HS-27A (cell line): ENCODE data around the gene EFEMP2.

Experiments
- DNase-seq: peaks from one replicate; pipeline ENCODE4 v3.0.0-alpha.2; 2012; ENCODE audit warnings: low read depth, missing footprints

EFEMP2 gene

DNA sequence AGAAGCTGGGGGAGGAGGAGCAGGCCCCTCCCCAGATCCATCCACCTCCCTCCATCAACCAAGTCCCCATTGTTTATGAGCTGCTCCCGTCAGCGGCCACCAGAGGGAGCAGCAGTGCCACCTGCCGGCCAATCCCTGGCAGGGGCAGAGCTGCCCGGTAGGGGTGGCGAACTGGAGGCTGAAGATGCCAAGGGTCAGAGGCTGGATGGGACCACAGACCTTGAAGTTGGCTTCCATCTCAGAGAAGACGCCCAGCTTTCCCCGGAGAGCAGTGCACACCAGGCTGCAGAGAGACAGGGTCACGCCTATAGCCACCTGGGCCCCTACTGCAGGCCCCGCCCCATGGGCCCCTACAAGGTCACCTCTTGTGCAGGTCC lies 12.1 kb upstream of the EFEMP2 start:
- DNase-seq: no peak

DNA sequence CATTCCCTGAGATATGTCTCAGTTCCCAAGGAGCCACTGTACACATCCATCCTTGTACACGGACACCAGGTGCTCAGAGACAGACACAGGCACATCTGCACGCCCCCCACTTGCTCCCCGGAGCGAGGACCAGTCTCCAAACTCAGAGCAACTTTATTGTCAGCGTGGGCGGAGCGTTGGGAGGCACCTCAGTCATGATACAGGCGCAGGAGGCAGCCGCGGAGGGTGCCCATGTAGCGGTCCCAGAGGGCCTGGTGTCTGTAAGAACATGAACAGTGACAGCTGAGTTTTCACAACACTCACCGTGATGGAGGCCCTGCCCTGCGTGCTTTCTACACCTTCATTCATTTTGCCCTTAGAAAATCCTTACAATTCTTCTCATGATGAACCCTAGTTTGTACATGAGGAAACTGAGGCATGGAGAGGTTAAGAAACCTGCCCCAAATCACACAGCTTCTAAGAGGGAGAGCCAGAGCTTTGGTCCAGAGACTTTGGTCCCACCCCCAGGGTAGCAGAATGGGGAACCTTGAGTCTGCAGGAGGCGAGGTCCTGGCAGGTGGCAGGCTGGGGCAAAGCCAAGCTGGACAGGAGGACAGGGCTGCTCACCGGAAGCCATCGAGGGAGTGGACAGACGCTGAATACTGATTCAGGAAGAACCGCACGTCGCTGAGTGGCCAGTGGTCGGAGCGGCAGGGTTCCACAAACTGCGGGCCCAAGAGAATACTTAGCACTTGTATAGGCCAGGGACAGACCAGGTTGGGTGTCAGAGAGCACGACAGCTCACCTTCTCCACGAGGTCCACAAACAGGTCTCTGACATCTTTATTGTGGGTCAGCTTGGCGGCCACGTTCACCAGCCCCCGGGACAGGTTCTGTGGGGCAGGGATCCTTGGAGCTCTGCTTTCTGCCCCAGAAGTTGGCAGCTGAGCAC lies 11.5 kb upstream of the EFEMP2 start:
- no peak for DNase-seq

DNA sequence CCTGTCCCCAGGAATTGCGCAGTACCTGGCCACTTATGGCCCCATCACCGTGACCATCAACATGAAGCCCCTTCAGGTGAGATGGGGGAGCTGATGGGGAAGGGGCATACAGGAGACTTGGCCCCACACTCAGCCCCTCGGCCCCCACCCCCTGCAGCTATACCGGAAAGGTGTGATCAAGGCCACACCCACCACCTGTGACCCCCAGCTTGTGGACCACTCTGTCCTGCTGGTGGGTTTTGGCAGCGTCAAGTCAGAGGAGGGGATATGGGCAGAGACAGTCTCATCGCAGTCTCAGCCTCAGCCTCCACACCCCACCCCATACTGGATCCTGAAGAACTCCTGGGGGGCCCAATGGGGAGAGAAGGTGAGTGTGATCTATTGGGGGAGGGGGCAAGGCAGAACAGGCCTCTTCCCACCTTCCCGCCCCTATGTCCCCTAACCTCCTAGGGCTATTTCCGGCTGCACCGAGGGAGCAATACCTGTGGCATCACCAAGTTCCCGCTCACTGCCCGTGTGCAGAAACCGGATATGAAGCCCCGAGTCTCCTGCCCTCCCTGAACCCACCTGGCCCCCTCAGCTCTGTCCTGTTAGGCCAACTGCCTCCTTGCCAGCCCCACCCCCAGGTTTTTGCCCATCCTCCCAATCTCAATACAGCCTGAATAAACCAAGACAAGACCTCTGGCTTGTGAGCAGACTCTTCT lies 10.6 kb upstream of the EFEMP2 start:
- DNase-seq: no peak

DNA sequence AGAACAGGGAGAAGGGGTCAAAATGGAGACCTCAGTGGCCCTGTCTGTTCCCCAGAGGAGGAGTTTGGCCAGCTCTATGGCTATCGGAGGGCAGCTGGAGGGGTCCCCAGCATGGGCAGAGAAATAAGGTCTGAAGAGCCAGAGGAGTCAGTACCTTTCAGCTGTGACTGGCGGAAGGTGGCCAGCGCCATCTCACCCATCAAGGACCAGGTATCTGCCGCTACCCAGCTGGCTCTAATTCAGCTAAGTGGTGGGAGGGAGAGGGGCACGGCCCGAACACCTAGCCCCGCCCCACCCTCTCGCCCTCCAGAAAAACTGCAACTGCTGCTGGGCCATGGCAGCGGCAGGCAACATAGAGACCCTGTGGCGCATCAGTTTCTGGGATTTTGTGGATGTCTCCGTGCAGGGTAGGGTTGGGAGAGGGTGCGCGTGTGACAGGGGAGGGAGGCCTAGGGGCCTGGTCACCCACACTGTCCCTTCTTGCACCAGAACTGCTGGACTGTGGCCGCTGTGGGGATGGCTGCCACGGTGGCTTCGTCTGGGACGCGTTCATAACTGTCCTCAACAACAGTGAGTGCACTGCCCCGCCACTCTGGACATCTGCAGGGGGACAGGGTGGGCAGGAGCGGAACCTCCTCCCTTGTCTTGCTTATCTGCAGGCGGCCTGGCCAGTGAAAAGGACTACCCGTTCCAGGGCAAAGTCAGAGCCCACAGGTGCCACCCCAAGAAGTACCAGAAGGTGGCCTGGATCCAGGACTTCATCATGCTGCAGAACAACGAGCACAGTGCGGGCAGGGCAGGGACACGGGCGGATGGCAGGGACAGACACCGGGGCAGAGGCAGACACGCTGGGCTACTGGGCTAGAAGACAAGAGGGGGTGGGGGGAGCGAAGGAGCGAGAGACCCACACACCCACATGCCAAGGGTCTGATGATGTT lies 9.8 kb upstream of the EFEMP2 start:
- DNase-seq: no peak

DNA sequence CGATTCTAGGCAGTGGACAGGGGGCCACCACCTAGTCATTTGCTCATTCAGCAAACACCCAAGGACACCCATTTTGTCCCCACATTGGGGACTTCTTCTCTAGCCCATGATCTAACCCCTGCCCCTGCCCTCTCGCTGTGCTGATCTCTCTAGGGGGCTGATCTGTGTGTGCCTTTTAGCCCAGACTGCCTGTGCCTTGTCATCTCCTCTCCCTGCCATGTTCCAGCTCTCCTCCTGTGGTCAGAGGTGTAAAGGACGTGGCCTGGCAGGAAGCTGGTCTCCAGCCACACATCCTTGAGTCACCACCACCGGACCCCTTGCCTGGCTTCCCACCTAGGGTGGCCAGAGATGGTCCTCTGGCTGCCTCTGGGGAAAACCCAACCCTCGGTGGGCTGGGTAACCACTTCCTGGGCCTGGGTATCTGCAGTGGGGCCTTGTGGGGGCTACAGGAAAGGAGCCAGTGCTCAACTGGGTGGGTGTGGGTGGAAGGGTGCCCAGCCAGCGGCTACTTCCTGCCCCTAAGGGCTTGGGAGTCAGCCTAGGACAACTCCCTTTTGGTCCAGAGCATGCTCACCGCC lies 8.3 kb upstream of the EFEMP2 start:
- no peak for DNase-seq

DNA sequence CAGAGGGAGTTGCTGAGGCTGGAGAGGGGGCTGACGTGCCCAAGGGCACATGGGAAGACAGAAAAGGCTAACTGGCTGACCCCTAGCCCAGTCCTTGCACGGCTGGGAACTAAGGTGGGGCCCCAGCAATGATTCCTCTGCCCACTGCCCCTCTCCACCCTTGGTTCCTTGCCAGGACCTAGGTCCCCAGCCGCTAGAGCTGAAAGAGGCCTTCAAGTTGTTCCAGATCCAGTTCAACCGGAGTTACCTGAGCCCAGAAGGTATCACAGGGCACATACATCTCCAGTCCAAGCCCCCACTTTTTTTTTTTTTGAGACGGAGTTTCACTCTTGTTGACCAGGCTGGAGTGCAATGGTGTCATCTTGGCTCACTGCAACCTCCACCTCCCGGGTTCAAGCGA lies 7.4 kb upstream of the EFEMP2 start:
- DNase-seq: no peak

DNA sequence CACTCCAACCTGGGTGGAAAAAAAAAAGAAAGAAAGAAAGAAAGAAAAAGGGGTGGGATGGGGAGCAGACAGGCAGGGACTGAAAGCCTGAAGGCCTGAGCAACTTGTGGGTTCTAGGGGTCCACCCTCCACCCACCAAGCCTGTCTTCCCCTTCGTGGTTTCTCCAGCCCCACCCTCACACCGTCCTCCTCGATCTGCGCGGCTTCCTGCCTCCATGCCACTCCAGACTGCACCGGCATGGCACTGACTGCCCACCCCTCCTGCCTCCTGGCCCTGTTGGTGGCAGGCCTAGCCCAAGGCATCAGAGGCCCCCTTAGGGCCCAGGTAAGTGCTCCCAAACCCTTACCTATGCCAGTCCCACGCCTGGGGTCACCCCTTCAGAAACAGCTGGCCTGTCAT lies 7.0 kb upstream of the EFEMP2 start, which contains the start of gene CTSW:
Gene CTSW (plus strand): TSS at position 221 of the 400 bp plus-strand sequence. CDS start 18 bp downstream, at position 239.
- DNase-seq: no peak

DNA sequence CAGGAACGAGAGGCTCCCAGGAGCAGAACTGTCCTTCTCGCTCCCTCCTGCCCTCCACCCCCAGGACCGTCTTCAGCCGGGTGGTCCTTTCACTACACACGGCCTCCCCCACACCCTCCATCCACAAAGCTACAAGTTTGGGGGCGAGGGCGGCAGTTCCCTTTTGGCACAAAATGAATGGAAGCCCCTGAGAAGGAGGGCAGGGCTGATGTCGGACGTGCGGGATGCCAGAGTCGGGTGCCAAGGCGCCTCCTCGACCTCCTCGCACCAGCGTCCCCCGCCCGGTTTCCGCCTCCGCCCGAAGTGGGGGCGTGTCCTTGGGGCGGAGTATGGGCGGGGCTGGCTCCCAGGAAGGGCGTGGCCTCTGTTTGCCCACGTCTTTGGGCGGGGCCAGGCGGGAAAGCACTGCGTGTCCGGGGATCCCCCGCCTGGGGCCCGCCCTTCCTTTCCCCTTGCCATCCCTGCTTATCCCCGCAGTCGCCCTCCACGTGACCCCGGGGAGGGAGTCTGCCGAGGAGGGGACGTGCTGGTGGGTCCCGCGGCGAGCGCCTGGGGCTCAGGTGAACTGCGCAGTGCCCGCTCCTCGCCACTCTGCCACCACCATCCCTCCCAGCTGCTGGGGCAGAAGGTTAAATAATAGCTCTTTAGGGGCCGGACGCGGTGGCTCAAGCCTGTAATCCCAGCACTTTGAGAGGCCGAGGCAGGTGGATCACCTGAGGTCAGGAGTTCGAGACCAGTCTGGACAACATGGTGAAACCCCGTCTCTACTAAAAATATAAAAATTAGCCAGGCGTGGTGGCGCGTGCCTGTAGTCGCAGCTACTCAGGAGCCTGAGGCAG lies 937 bp upstream of the EFEMP2 start:
- peak; percentile 84 for DNase-seq

DNA sequence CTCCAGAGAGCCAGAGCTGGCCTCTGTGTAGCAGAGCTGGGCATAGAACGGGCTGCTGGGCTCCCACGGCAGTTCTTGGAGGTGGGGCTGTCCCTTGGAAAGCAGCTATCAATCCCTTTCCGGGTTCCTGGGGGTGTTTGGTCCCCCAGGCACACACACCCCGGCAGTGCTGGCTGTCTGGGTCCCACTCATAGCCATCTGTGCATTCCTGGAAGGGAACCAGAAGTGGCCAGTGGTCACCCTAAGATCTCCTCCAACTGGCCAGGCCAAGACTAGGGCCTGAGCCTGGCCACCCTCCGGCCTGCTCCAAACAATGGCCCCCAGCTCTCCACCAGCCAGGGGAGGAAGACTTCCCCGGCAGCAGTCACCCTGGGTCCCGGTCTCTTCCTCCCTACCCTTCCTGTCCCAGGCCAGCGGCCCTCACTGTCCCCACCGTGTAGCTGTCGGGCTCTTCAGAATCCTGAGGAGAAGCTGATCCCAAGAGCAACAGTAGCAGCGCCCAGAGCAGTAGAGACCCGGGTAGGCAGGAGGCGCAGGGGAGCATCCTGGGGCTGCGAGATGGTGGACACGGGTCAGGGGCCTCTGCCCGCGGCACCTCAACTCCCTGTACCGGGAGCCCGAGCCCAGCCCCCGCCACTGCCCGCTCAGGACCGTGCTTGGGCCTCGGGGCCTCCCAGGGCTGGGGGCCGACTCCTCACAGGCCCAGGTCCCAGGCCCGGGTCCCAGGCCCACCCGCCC lies 620 bp downstream of the EFEMP2 start:
- no peak for DNase-seq

DNA sequence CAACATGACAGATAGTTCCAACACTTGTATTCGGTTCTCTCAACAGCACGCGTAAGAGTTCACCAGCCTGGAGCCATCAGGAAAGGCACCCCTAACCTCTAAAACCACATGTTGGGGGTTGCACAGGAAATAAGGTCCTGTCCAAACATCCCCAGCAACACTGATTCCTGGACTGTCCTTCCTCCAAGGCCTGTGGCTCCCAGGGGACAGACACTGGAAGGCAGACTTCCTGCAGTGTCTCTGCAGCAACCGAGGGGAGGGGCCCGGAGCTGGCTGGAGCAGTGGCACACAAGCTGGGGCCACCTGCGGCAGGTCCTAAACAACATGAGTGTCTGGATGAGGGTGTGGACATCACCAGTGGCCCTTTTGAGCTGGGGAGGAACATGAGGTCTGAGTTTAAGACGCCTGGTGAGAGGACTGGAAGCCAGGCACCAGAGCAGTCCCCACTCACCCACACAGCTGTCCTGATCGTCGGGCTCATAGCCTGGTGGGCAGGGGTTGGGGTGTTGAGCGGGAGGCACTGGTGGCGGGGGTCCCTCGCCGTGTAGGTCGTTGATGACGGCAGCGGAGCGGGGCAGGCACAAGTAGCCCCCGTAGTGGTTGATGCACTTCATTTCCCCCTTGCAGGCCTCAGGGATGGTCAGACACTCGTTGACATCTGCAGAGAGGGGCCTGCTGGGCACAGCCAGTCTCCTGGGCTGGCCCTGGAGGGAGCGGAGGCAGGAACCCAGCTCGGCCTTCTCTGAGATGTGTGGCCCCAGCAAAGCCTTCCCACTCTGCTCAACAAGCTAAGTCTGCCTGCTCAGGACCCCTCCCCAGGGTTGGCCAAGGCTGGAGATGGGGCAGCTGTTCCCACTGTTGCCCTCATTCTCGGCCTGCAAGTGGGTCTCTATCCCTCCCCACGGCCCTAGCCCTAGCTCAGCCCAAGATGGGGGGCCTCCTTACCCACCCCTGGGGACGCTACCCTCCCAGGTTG lies 1.6 kb downstream of the EFEMP2 start:
- DNase-seq: no peak

DNA sequence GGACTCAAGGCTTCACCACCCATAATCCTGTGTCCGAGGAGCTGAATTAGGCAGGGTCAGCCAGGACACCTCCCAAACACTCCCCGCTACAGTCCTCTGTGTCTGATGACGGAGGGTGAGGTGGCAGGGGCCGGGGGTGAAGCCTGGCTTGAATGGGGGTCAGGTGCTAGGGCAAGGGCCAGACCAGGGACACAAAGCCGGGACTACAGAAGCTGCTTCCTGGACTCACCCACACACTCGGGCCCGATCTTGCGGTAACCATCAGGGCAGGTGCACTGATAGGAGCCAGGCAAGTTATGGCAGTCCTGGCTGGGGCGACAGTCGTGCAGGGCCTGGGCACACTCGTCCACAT lies 2.3 kb downstream of the EFEMP2 start:
- DNase-seq: no peak

DNA sequence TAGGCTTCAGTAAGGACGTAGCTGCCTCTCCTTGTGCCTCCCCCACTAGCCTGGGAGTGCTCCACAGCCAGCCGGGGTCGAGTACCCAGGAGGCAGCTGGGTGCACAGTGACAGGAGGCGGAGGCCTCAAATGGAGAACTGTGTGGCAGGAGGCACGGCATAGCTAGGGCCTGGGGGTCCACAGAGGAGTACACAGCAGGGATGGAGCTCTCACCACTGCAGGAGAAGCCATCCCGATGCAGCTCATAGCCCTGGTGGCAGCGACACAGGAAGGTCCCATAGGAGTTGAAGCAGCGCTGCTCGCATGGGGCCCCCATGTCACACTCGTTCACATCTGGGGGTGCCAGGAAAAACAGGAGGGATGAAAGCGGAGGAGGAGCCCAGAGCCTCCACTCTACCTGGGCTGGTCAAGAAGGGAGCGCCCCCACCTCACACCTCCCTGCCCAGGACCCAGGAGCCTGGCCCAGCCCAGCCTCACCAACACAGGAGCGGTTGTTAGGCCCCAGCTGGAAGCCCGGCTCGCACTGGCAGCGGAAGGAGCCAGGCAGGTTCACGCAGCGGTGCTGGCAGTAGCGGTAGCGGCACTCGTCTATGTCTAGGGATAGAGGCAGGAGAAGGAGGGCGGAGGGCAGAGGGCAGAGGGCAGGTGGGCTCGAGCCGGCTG lies 2.8 kb downstream of the EFEMP2 start:
- no peak for DNase-seq

DNA sequence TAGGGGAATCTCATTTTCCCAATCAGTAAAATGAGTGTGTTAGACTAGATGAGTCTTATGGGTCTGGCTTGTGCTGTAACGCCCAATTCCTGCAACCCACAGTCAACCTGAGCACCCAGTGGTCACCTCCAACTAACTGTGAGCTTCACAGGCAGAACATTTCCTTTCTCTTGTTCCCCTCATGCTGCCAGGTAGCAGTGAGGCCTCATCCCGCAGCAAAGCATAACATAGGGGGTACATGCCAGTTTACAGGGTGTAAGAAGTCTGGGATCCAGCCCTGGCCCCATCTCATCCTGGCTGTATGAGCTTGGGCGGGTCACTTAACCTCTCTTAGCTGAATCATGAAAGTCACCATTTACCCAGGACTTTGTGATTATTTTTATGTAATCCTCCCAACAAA lies 3.7 kb downstream of the EFEMP2 start:
- no peak for DNase-seq

DNA sequence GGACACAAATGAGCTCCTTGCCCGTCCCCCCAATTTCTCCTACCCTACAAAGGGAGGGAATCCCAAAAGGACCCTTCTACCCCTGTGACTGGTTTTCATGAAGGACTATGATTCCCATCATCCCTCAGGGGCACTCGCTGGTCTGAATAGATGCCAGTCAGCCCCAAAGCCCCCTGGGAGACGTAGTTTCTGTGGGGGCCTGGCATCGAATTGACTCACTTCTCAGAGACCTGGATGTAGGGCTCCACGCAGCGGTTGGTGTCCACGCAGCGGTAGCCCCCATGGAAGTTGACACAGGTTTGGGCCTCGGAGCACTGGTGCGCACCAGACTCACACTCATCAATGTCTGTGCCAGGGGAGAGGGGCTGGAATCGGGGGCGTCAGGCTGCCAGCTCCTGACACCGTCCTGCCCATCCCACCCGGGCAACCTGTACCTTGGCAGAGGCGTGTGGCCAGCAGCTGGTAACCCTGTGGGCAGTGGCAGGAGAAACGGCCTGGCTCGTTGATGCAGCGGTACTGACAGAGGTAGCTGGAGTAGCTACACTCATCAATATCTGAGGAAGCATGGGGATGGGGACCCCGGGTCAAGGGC lies 4.4 kb downstream of the EFEMP2 start:
- no peak for DNase-seq

DNA sequence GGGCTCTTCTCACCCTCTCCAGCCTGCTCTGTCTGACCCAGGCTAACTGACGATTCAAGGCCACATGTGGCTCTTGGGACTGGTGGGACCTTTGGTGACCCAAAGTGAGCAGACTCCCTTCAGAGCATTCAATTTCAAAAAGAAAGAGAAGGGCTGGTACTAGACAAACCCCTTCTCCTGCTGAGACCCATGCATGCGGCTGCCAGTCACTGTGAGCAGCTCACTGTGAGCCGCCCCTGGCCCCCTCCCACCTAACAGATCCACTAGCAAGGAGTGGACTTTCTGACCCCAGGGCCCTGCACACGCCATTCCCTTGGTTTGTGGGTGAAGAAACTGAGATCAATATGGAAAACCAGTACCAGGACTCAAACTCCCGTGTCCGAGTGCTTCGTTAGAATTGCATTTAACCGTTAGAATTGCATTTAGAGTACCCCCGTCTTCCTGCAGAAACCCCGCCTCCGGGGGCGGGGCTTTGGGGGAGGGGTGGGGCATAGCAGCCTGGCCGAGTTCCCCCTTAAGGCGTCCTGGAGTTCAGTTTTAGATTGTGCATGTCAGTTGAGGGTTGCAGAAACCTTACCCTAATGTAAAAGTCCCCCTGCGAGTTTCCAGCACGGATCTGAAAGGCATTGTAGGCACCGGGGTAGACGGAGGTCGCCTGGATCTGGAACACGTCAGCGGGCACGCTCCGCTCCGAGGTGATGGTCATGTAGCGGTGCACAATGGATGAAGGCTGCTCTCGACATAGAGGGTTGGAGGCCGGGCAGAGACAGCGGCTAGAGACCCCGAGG lies 5.1 kb downstream of the EFEMP2 start:
- no peak for DNase-seq

DNA sequence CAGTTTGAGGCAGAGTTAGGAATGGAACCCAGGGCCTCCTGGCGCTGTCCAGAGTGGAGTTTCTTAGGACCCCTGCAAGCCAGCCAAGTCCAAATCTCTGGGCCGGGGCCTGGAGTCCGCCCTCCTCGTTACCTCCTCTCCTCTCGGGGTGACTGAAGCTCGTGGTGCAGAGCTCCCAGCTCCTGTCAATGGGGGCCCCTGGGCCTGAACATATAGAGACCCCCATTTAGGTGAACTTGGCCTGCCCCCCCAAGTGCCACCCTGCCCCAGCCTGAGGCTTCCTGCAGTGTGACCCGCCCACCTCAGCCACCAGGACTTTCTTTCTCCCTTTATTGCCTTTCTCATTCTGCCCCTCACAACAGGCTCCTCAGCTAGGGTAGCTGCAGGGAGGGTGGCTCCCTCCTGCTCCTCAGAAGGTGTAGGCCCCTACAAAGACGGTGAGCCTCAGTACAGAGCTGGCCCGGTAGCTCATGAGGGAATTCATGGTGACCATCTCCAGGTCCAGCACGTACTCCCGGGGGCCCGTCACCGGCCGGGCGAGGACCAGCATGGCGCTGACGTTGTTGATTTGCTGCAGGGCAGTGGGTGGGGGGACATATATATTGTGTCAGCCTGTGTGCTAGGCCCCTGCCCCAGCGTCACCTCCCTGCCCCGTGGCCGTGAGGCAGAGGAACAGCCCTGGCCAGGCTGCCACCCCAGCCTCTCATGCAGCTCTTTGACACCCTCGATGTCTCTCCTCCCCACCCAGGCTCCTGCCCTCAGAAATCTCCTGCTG lies 5.9 kb downstream of the EFEMP2 start:
- no peak for DNase-seq
